ENCODE measurements around the gene KRT26.
A peak's percentile ranks its signal among the peaks of the same experiment; 100 is the strongest.
"Not testable (repeated sequence)": the region's sequence is repeated elsewhere in the genome, so short reads cannot be mapped to it uniquely, and the experiment has no call there.

KRT26 gene

GRCh38 chr17:40772101-40772500, at the start of gene KRT26:
KRT26 (minus strand) TSS chr17:40772201; CDS start chr17:40772113, 88 bp downstream.
- no peak for DNase-seq (ENCODE audit: low read depth)

- peak; percentile 90 for DNase-seq (ENCODE audit: low read depth)
These were observed 49.5 kb upstream of the KRT26 start for GRCh38 chr17:40821536-40821935.

- DNase-seq (ENCODE audit: low read depth): no peak
These were observed 48.3 kb upstream of the KRT26 start for GRCh38 chr17:40820228-40820838.

- peak; percentile 70 for DNase-seq (ENCODE audit: low read depth)
These were observed 47.6 kb upstream of the KRT26 start for GRCh38 chr17:40819528-40820125.

- peak; percentile 72 for DNase-seq (ENCODE audit: low read depth)
These were observed 46.9 kb upstream of the KRT26 start for GRCh38 chr17:40818733-40819527.

GRCh38 chr17:40818343-40818732, 46.3 kb upstream of the KRT26 start:
- no peak for DNase-seq (ENCODE audit: low read depth)

GRCh38 chr17:40817103-40817682, 45.2 kb upstream of the KRT26 start:
- DNase-seq (ENCODE audit: low read depth): no peak

GRCh38 chr17:40816569-40816968, 44.6 kb upstream of the KRT26 start:
- DNase-seq (ENCODE audit: low read depth): no peak

- no peak for DNase-seq (ENCODE audit: low read depth)
These were observed 43.4 kb upstream of the KRT26 start for GRCh38 chr17:40815381-40815780.

- DNase-seq (ENCODE audit: low read depth): not testable (repeated sequence)
These were observed 42.7 kb upstream of the KRT26 start for GRCh38 chr17:40814657-40815056.

GRCh38 chr17:40813804-40814203, 41.8 kb upstream of the KRT26 start:
- no peak for DNase-seq (ENCODE audit: low read depth)

GRCh38 chr17:40812639-40813038, 40.6 kb upstream of the KRT26 start:
- DNase-seq (ENCODE audit: low read depth): no peak

- no peak for DNase-seq (ENCODE audit: low read depth)
These were observed 38.5 kb upstream of the KRT26 start for GRCh38 chr17:40810494-40810893.

GRCh38 chr17:40809721-40810421, 37.9 kb upstream of the KRT26 start:
- DNase-seq (ENCODE audit: low read depth): no peak

- DNase-seq (ENCODE audit: low read depth): no peak
These were observed 34.1 kb upstream of the KRT26 start for GRCh38 chr17:40806131-40806530.

GRCh38 chr17:40803617-40804082, 31.6 kb upstream of the KRT26 start:
- DNase-seq (ENCODE audit: low read depth): peak; percentile 56

GRCh38 chr17:40801157-40801556, 29.2 kb upstream of the KRT26 start:
- no peak for DNase-seq (ENCODE audit: low read depth)

GRCh38 chr17:40800381-40800780, 28.4 kb upstream of the KRT26 start:
- DNase-seq (ENCODE audit: low read depth): no peak

- no peak for DNase-seq (ENCODE audit: low read depth)
These were observed 27.9 kb upstream of the KRT26 start, which contains the start of gene KRT28 for GRCh38 chr17:40799859-40800258. KRT28 (minus strand) TSS chr17:40799959; CDS start chr17:40799893, 66 bp downstream.

- DNase-seq (ENCODE audit: low read depth): no peak
These were observed 24.8 kb upstream of the KRT26 start for GRCh38 chr17:40796846-40797245.

- no peak for DNase-seq (ENCODE audit: low read depth)
These were observed 23.1 kb upstream of the KRT26 start for GRCh38 chr17:40795019-40795667.

All from amniotic epithelial cell (primary cell).